Heart left ventricle (tissue), 13 donors: Measurements from ENCODE around the gene SMPDL3B.

Experiments
- POLR2A ChIP-seq, 2 donors: fragments of 450-650 bp; IDR thresholded peaks; one replicate each; pipeline ENCODE4 v1.6.1; 2017; ENCODE audit warnings: antibody characterized with exemption in 2 of 2, mild to moderate bottlenecking in 2 of 2, moderate library complexity in 2 of 2
- TF ChIP-seq, protein P1 (sequence below), 12 donors: fragments of 200-600 bp; sonication (generic) in 4 of 12; IDR thresholded peaks; one replicate each; pipeline versions ENCODE4 v1.5.0 to v1.8.0; 2018 to 2022; ENCODE audit warnings: antibody characterized with exemption in 12 of 12, mild to moderate bottlenecking in 5 of 12
- donor health status: ischemic (EF 13 %, LVEDD 7.1; RV severe dilation, severe dysfunction).
- donor health status: DM: no; HTN: yes; CAD: no.
- donor health status: DM: no; HTN: no; CAD: no.
- donor health status: ischemic (EF 25% LVEDD 6.9; RV normal size, moderate dysfunction).
- donor health status: ischemic (EF 25% LVEDD 5.7; RV mildly dilated, moderate dysfunction).
- donor health status: ischemic (EF 35%, LVEDD 5.7; RV mildly dilated, moderate dysfunction).
- donor health status: nonischemic (EF 11% LVEDD 7.7; RV severe dilation, severe dysfunction).
- donor health status: DM: yes; HTN: yes; CAD: no.
- donor health status: PGD.
- donor health status: ischemic (EF 29% LVEDD 5.4; RV normal size, mild dysfunction).
- donor health status: nonischemic (EF 23%, LVEDD 6.1; RV moderate dilation, normal function).

DNA sequence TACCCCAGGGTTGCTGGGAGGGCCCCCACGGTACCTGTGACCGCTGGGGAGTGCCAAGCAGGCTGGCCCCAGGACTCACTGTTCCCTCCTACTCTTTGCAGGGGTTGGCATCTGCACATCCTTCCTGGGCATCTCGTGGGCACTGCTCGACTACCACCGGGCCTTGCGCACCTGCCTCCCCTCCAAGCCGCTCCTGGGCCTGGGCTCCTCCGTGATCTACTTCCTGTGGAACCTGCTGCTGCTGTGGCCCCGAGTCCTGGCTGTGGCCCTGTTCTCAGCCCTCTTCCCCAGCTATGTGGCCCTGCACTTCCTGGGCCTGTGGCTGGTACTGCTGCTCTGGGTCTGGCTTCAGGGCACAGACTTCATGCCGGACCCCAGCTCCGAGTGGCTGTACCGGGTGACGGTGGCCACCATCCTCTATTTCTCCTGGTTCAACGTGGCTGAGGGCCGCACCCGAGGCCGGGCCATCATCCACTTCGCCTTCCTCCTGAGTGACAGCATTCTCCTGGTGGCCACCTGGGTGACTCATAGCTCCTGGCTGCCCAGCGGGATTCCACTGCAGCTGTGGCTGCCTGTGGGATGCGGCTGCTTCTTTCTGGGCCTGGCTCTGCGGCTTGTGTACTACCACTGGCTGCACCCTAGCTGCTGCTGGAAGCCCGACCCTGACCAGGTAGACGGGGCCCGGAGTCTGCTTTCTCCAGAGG, 31.8 kb downstream of the SMPDL3B start:
- TF ChIP-seq, protein P1, sequence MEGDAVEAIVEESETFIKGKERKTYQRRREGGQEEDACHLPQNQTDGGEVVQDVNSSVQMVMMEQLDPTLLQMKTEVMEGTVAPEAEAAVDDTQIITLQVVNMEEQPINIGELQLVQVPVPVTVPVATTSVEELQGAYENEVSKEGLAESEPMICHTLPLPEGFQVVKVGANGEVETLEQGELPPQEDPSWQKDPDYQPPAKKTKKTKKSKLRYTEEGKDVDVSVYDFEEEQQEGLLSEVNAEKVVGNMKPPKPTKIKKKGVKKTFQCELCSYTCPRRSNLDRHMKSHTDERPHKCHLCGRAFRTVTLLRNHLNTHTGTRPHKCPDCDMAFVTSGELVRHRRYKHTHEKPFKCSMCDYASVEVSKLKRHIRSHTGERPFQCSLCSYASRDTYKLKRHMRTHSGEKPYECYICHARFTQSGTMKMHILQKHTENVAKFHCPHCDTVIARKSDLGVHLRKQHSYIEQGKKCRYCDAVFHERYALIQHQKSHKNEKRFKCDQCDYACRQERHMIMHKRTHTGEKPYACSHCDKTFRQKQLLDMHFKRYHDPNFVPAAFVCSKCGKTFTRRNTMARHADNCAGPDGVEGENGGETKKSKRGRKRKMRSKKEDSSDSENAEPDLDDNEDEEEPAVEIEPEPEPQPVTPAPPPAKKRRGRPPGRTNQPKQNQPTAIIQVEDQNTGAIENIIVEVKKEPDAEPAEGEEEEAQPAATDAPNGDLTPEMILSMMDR (IDR thresholded peaks at IDR 0.05) = no peak
- no peak for TF ChIP-seq POLR2A (IDR thresholded peaks at IDR 0.05)
